Activated CD4-positive, alpha-beta T cell treated with anti-CD3 and anti-CD28 coated beads, Interleukin-2, amount 50 U/mL, for 24 hours (primary cell): ENCODE measurements around the gene AHCYL1.

Source experiments
- DNase-seq, 2 donors: peaks; one replicate each; pipeline ENCODE4 v3.0.0-alpha.2; 2020; ENCODE audit warnings: low read depth in 1 of 2, low spot score in 1 of 2

The AHCYL1 gene

GRCh38 chr1:109975718-109976117 lies 8.8 kb upstream of the AHCYL1 start:
- DNase-seq: no peak

GRCh38 chr1:109976762-109977161 lies 7.8 kb upstream of the AHCYL1 start:
- no peak for DNase-seq

- DNase-seq: no peak
These were observed 7.3 kb upstream of the AHCYL1 start for GRCh38 chr1:109977225-109977624.

DNA sequence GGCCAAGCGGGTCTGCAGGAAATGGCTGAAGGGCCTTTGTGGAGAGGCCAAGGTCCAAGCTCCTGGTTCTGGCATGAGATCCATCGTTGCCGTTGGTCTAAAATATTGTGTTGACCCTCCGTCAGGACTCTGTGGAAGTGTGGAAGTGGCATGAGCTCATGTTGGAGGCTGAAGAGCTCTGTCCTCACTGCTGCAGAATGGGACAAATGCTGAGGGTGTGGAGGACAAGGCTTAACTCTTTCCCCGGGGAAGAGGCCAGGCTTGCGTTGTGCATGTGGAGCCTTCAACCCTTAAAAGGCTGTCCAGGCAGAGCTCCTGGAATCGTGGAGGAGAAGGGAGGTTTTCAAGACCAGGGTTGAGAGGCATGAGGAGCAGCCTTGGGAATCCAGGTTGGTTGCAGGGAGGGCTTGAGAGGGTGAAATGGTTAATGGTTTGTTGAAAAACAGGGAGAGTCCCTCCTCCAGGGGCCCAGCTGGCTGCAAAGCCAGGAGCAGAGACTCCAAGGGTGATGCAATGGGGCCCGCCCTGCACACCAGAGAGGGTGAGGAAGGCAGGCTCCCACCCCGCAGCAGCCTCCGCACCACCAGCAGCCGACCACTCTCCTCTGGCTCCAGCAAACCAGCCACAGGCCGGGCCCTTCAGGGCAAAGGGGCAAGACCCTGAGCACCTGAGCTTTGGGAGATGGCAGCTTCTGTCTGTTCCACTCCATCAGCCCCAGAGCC lies 6.7 kb upstream of the AHCYL1 start:
- no peak for DNase-seq

DNA sequence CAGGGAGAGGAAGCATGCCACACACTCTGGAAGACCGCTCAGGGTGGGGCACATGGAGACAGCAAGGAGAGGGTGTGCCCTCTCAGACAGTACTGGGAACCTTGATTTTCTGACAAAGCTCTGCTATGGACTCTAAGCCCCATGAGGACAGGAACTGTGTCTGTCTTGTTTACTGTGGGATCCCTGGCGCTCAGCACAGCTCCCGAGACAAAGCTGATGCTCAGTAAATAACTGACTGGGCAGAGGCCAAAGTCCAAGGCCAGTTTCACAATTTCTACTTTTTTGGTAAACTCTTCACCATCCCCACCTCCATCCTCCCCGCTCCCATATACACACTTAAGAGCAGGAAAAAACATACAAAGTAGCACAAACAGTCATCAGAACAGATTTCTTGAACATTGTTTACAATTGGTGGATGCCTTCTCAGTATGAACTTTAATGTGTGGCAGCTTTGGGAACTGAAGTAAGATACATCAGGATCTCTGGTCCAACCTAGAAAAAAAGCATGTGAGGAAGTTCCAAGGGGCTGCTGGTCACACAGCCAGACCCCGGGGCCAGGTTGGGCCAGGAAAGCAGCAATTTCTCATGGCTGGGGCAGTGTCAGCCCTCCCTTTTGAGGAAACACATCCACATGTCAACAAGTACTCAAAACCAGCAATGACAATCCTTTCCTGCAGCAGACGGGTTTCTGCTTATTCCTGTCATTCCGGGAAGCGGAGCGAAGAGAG lies 5.6 kb upstream of the AHCYL1 start:
- no peak for DNase-seq

DNA sequence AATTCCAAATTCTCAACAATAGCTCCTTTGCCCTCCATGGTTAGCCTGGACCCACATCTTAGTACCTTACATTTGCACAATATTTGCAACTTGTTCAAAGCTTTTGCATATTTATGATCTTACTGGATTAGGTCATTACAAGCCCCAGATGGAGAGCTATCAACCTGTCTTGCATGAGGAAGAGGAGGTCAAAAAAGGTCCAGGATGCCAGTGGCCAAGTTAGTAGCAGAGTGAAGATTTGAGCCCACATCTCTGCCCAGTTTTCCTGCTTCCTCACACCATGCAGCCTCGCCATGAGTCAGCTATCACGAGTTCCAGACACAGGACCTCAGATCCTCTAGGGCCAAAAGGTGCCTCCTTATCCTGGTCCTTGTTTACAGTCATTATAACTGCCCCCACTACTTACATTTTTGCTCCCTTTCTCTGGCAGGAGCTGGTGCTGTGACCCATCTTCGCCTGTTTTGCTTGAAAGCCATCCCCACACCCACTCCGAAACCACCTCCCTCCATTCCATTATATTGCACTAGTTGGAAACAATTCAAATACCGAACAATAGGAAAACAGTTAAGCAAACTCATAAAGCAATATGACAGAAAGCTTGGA lies 5.0 kb upstream of the AHCYL1 start:
- DNase-seq: no peak

- DNase-seq: no peak
These were observed 4.1 kb upstream of the AHCYL1 start for GRCh38 chr1:109980324-109981003.

DNA sequence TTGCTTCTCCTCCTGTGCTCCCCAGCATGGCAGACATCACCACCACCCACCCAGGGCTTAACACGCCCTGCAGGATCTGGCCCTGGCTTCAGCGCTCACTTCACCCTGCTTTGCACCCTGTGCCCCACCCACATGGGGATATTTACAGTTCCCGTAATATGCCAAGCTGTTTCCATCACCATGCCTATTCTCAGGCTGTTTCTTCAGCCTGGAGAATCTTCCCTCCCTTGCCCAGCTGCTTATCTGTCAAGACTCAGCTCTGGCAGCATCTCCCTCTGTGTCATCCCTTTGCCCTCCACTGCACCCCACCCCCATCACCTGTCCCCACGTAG lies 3.6 kb upstream of the AHCYL1 start:
- DNase-seq: no peak

- DNase-seq: no peak
These were observed 980 bp upstream of the AHCYL1 start for GRCh38 chr1:109983380-109984189.

DNA sequence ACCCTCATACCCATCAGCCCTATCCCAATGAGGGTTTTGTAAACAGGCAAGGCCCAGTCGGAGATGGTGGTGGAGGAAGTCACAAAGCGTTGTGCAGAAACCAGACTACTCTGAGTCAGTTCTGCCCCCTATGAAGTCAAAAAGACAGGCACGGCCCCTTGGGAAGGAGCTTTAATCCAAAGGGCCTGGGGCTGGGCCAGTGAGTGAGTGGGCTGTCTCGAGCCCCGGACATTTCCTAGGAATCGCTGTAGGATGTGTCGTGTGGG lies 442 bp upstream of the AHCYL1 start:
- DNase-seq: no peak

- no peak for DNase-seq
These were observed 885 bp downstream of the AHCYL1 start for GRCh38 chr1:109985247-109986053.

- no peak for DNase-seq
These were observed 1.5 kb downstream of the AHCYL1 start for GRCh38 chr1:109986054-109986444.

DNA sequence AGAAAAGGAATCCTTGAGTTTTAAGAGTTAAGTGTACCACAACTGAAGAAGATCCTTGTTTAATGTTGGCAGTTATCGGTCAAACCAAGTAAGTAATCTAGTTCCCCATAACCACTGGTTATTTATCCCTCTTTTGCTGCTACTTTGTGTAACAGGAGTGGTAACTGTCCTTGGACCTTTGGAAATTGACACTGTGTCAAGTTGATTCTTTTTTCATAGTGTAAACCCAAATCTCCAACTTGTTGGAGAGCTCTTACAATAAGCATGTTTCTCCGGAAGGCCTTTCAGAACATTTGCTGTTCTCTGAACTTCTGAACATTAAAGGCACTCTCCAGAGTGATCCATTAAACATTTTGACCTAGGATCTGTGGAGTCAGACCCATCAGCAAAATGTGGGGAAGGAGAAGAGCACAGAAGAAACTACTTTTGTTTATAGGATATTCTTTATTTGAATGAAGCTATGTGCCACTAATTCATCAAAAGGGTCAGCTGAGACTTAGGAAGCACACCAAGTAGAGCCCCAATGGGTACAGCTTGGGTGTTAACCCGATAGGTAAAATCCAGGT lies 3.9 kb downstream of the AHCYL1 start:
- DNase-seq: no peak

DNA sequence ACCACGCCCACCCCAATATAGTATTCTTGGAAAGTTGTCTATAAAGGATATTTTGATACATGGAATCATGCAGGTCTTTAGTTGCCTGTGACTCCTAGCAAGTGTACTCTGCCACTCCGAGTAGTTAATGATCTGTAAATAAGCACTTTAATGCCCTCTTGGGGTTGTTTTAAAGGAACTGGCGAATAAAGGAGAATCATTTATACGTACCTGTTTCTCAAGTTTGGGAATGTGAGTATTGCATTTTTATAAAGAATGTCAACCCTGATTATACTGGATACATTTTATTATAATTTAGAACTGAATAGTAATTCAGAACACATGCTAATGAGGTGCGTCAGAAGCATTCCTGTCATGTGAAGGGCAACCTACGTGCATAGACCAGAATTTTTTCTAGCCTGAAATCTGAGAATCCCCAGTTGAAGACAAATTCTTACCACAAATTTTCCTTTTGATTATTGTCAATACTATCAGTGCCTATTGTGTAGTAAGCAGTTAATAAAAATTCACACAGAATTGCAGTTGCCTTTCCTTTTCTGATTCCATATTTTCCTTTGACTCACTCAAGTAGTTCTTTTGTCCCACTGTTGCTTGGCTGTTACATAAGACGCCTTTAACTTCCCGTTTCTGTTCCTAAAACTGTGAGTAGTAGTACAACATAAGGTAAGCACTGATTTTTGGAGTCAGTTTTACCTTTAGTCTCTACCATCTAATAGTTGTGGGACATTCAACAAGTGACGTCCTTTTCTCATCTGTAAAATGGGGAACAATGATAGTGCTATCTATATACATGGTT lies 5.1 kb downstream of the AHCYL1 start:
- no peak for DNase-seq

DNA sequence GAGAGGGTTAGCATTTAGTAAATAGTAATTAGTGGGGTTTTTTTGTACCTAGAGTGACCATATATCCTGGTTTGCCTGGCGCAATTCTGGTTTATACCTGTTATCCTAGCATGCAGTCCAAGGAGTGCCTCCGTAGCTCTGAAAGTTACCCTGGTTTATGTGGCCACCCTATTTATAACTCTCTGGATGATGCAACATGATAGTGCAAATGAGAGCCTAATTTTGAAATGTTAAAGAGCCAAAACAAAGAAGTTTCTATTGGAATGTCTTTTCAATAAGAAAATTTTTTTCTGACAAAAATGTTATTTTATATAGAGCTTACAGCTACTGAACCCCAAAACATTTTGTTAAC lies 5.7 kb downstream of the AHCYL1 start:
- no peak for DNase-seq

DNA sequence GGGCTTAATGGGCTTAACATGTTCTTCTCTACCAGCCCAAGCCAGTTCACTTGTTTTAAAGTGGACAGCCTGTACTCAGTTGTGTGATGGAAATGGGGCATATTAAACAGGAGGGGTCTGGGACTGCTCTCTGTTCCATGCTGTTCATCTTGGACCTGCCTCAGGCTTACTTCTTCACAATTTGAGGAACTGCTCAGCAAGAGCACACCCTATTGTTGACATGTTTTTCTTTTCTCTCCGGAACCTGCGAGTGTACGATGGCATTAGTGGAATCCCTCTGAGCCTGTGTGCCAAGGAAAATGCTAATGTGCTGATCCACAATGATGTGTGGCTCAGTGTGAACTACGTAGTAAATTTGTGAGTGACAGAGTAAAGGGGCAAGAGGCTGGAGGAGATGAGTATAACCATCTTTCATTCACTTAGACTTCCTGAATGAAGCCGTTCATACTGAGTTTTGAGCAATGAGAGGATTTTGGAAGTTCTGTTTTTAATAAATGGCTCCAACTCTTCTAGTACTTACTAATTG lies 6.9 kb downstream of the AHCYL1 start:
- no peak for DNase-seq

DNA sequence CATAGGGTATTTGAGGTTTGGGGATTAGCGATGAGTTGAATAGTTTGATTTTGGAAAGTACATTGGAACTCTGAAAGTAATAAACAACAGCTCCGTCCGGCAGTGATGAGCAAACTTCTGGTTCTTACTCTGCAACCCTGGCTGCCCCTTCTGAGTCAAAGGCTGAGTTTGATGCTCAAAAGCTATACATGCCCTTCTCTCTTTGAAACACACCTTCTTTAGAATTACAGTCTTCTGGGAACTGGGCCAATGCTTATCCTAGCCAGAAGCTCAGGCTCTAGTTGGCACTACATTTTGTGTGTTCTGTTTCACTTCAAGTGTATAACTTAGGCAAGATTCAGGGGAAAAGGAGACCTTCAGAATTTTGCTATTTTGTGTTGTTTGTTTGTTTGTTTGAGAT lies 9.3 kb downstream of the AHCYL1 start:
- no peak for DNase-seq

DNA sequence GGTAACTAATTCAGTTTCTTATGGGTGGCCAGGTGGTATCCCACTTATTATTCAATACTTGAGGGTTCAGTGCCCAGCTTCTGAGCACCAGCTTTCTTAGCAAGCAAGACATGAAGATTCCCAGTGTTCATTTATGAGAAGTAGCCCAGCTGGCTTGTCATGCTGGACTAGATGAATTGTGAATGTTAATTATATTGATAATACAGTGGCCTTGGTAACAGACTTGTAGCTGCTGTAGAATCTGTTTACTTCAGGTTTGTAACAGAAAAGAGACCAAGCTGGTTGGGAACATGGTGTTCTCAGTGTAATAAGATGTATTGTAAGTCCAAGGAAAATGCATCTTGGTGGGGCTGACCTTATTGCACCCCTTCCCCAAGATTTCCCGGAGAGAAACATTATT lies 10.1 kb downstream of the AHCYL1 start:
- DNase-seq: no peak

- DNase-seq: no peak
These were observed 11.0 kb downstream of the AHCYL1 start for GRCh38 chr1:109995536-109995935.
